GM23338 (cell line): ENCODE measurements around the gene WDR70. TPM values are rescaled to one million over a fixed set of nuclear protein-coding genes. Genes with fewer than 3 reads are reported as not detected.

Experiments used
- ATAC-seq: fragments of 200-7000 bp; cut with Tn5 transposase; 3 replicates; pipeline ENCODE4 v1.9.1; 2020
- DNase-seq: peaks from one replicate; pipeline ENCODE4 v3.0.0-alpha.2; 2015; ENCODE audit warnings: low spot score
- H2AFZ ChIP-seq: fragments of 200-600 bp; sonication (generic); 2 replicates; pipeline ENCODE4 v1.8.0; 2016; ENCODE audit warnings: antibody characterized with exemption, mild to moderate bottlenecking, moderate library complexity
- H3F3A ChIP-seq: fragments of 200-600 bp; sonication (generic); replicated peaks from 2 replicates; pipeline ENCODE4 v1.8.0; 2017; ENCODE audit warnings: antibody characterized with exemption, mixed run types, low read depth
- H3K27ac ChIP-seq: fragments of 200-600 bp; sonication (generic); 2 replicates; pipeline ENCODE4 v1.6.1; 2016; ENCODE audit warnings: low read depth
- H3K27me3 ChIP-seq: fragments of 200-600 bp; sonication (generic); 2 replicates; pipeline ENCODE4 v1.8.0; 2016; ENCODE audit warnings: mild to moderate bottlenecking, mixed run types, moderate library complexity; ENCODE audit not compliant: insufficient read depth
- H3K36me3 ChIP-seq: fragments of 200-600 bp; sonication (generic); 2 replicates; pipeline ENCODE4 v1.8.0; 2016; ENCODE audit warnings: mild to moderate bottlenecking; ENCODE audit not compliant: insufficient read depth
- H3K4me1 ChIP-seq: fragments of 200-600 bp; sonication (generic); 2 replicates; pipeline ENCODE4 v1.8.0; 2016; ENCODE audit warnings: mild to moderate bottlenecking, moderate library complexity; ENCODE audit not compliant: insufficient read depth
- H3K4me2 ChIP-seq: fragments of 200-600 bp; sonication (generic); 2 replicates; pipeline ENCODE4 v1.7.1; 2017; ENCODE audit warnings: mixed run types
- H3K4me3 ChIP-seq: fragments of 200-600 bp; sonication (generic); 2 replicates; pipeline ENCODE4 v1.6.1; 2016; ENCODE audit warnings: mixed run types
- H3K79me2 ChIP-seq: fragments of 200-600 bp; sonication (generic); replicated peaks from 2 replicates; pipeline ENCODE4 v1.8.0; 2017; ENCODE audit warnings: mild to moderate bottlenecking; ENCODE audit not compliant: insufficient read depth
- H3K9me2 ChIP-seq: fragments of 200-600 bp; sonication (generic); 2 replicates; pipeline ENCODE4 v1.8.0; 2017; ENCODE audit not compliant: insufficient read depth
- H4K20me1 ChIP-seq: fragments of 200-600 bp; sonication (generic); replicated peaks from 2 replicates; pipeline ENCODE4 v1.8.0; 2017; ENCODE audit warnings: mild to moderate bottlenecking; ENCODE audit not compliant: insufficient read depth
- H3K27ac Mint-ChIP-seq: 2 replicates; pipeline ENCODE4 v1.8.0; 2020; ENCODE audit warnings: inconsistent platforms, mild to moderate bottlenecking, moderate library complexity, mixed read lengths
- H3K27me3 Mint-ChIP-seq: 3 replicates; pipeline ENCODE4 v1.8.0; 2022; ENCODE audit warnings: low read depth, mild to moderate bottlenecking, moderate library complexity, mixed read lengths, inconsistent platforms; ENCODE audit not compliant: insufficient read depth, poor library complexity
- H3K36me3 Mint-ChIP-seq: 3 replicates; pipeline ENCODE4 v1.8.0; 2021; ENCODE audit warnings: low read depth, mild to moderate bottlenecking, inconsistent platforms, moderate library complexity, mixed read lengths
- H3K4me1 Mint-ChIP-seq: 3 replicates; pipeline ENCODE4 v1.8.0; 2020; ENCODE audit warnings: mild to moderate bottlenecking, inconsistent platforms, mixed read lengths
- H3K4me3 Mint-ChIP-seq: 3 replicates; pipeline ENCODE4 v1.8.0; 2021; ENCODE audit warnings: moderate library complexity, mild to moderate bottlenecking, inconsistent platforms, mixed read lengths
- H3K9me3 Mint-ChIP-seq: 3 replicates; pipeline ENCODE4 v1.8.0; 2020; ENCODE audit warnings: moderate library complexity, mild to moderate bottlenecking, inconsistent platforms, mixed read lengths
- CREB1 ChIP-seq: fragments of 250-450 bp; sonication (Bioruptor Pico); IDR thresholded peaks from 2 replicates; pipeline ENCODE4 v1.5.0; 2020; ENCODE audit warnings: low read depth, mild to moderate bottlenecking, moderate library complexity
- CTCF ChIP-seq, 2 experiments: fragments of 200-600 bp in 1 of 2; sonication (generic) in 1 of 2; conservative IDR thresholded peaks; 2 replicates each; pipeline versions ENCODE4 v1.5.1 to v1.6.1; 2016 to 2017; ENCODE audit warnings: antibody characterized with exemption in 2 of 2, low read depth in 2 of 2, mild to moderate bottlenecking in 2 of 2, moderate library complexity in 1 of 2
- ETS1 ChIP-seq: IDR thresholded peaks from 2 replicates; pipeline ENCODE4 v1.6.1; 2016; ENCODE audit warnings: antibody characterized with exemption
- EZH2 ChIP-seq: fragments of 200-600 bp; sonication (generic); IDR thresholded peaks from one replicate; pipeline ENCODE4 v1.8.0; 2017; ENCODE audit warnings: antibody characterized with exemption, mild to moderate bottlenecking, low read depth; ENCODE audit not compliant: unreplicated experiment
- EZH2phosphoT487 ChIP-seq: fragments of 200-600 bp; sonication (generic); IDR thresholded peaks from one replicate; pipeline ENCODE4 v1.8.1; 2018; ENCODE audit warnings: antibody characterized with exemption; ENCODE audit not compliant: unreplicated experiment
- JUNB ChIP-seq: IDR thresholded peaks from one replicate; pipeline ENCODE4 v1.6.1; 2016; ENCODE audit warnings: antibody characterized with exemption; ENCODE audit not compliant: unreplicated experiment
- NANOG ChIP-seq: IDR thresholded peaks from 2 replicates; pipeline ENCODE4 v1.6.1; 2016; ENCODE audit warnings: antibody characterized with exemption, borderline replicate concordance
- POLR2AphosphoS5 ChIP-seq: IDR thresholded peaks from 2 replicates; pipeline ENCODE4 v1.6.1; 2016; ENCODE audit warnings: antibody characterized with exemption, low read depth
- REST ChIP-seq: IDR thresholded peaks from one replicate; pipeline ENCODE4 v1.6.1; 2018; ENCODE audit warnings: antibody characterized with exemption; ENCODE audit not compliant: unreplicated experiment
- STAT1 ChIP-seq: IDR thresholded peaks from one replicate; pipeline ENCODE4 v1.6.1; 2016; ENCODE audit warnings: antibody characterized with exemption; ENCODE audit not compliant: unreplicated experiment
- ZNF114 ChIP-seq: fragments of 250-450 bp; sonication (Bioruptor Pico); IDR thresholded peaks from 2 replicates; pipeline ENCODE4 v1.5.0; 2020; ENCODE audit warnings: mild to moderate bottlenecking, moderate library complexity
- ZNF331 ChIP-seq: fragments of 250-450 bp; sonication (Bioruptor Pico); IDR thresholded peaks from 2 replicates; pipeline ENCODE4 v1.5.0; 2020; ENCODE audit warnings: low read depth, mild to moderate bottlenecking, moderate library complexity
- ZNF462 ChIP-seq: fragments of 250-450 bp; sonication (Bioruptor Pico); IDR thresholded peaks from 2 replicates; pipeline ENCODE4 v1.5.0; 2020; ENCODE audit warnings: mild to moderate bottlenecking, moderate library complexity
- polyA plus RNA-seq: library from polyadenylated mRNA; unstranded; fragments of >200 nt; fragmentation: Nextera tagmentation; extraction: Ambion mirVana; gene quantifications from 2 replicates; pipeline ENCODE4 v1.2.1, GENCODE V29; 2016
- total RNA-seq: library from RNA; depleted of rRNA; stranded (reverse); fragments of >200 nt; shearing (Covaris generic); gene quantifications from 2 replicates; pipeline ENCODE4 v1.2.3, GENCODE V29; 2014

The WDR70 gene
- total and polyA plus RNA-seq, 2 experiments from 2014 or later: 34.9 to 86.7 TPM

- Histone ChIP-seq H2AFZ (no peak overlapping the region), H4K20me1 (no peaks in the 10 kb centered on the region), H3K27me3 (no peaks in the 10 kb centered on the region), H3K36me3 (no peaks in the 10 kb centered on the region), H3K4me3 (no peak overlapping the region), H3K9me2 (no peaks in the 10 kb centered on the region), H3K79me2 (no peaks in the 10 kb centered on the region), H3K27ac (no peak overlapping the region), H3F3A (no peaks in the 10 kb centered on the region), H3K4me1 (no peaks in the 10 kb centered on the region), H3K4me2 (no peak overlapping the region)
- Mint-ChIP-seq H3K4me3 (no peak overlapping the region), H3K4me1 (no peaks in the 10 kb centered on the region), H3K9me3 (peaks cover 7% of the 10 kb centered on the region; the same call in 2 of the 3 replicates), H3K27ac (no peak overlapping the region), H3K36me3 (no peaks in the 10 kb centered on the region), H3K27me3 (no peaks in the 10 kb centered on the region)
- TF ChIP-seq ETS1 (no peak), EZH2 (no peak), ZNF462 (no peak), CREB1 (CRISPR knock-in tag) (no peak), CTCF (conservative IDR thresholded peaks at IDR 0.05; ENCODE audit: low read depth in 2 of 2) (no peak), EZH2phosphoT487 (no peak), ZNF114 (CRISPR knock-in tag) (no peak), JUNB (no peak), POLR2AphosphoS5 (no peak), REST (no peak), STAT1 (no peak), NANOG (no peak), ZNF331 (CRISPR knock-in tag) (no peak)
- ATAC-seq (no peak), DNase-seq (no peak)
Measured at GRCh38 chr5:37601163-37601562, 222.0 kb downstream of the WDR70 start.
